ENCODE measurements around the gene KRTAP5-2.

The KRTAP5-2 gene

DNA sequence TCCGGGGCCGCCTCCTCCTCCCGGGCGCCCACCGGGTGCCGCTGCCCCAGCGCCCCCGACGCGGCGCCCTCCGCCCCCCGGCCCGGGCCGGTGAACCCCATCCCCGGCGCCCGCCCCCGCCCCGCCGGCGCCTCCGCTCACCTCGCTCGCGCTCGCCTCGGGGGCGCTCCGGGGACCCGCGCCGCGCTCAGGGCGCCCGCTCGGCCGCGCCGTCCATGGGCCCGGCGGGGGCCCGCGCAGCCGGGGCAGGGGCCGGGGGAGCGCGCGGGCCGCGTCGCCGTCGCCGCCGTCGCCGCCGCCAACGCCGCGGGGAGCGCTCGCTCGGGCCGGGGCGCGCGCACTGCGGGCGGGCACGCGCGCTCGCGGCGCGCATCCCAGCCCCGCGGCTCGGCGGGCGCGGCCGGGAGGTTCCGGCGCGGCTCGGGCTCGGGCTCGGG lies 26.3 kb downstream of the KRTAP5-2 start:
- DNase-seq (ENCODE audit: low spot score), result no peak
- no peaks in the 10 kb centered on the region for H3K36me3 Mint-ChIP-seq (ENCODE audit: low read depth)
- no peak overlapping the region for H3K4me3 Mint-ChIP-seq

DNA sequence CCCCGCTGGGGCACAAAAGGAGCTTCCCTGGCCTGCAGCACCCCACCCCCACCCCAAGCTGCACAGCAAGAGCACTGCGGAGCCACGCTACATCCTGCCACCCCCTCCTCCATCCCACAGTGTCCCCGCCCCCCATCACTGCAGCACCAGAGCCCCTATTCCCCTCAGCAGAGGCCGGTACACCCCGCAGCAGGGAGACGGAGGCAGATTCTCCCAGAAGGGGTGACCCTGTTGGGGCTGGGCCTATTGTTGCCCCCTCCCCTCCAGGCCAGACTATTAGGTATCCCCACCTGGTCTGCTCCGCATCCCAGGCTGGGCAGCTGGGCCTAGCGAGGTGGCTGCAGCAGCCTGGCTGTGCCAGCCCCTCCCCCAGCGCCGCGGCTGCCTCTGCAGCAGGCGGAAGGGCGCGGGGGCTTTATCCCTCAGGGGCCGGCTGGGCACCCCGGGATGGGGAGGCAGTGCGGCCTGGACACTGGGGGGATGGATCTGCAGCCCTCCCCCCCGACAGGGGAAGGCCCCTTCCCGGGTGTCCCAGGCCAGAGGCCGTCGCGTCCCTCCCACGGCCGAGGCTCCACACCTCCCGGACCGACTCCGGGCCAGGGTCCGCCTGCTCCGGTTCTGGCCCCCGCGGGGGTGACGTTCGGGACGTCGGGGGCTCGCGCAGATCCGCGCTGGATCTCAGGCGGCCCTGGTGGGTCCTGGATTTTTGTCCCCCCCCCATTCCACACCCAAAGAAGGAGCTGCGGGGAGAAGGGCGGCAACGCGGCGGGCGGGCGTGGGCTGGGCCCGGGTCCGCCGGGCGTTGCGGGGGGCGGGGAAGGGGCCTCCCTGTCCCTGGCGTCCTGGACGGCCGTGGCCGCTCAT lies 27.0 kb downstream of the KRTAP5-2 start:
- Mint-ChIP-seq H3K4me1 (ENCODE audit: low read depth) (no peaks in the 10 kb centered on the region), H3K27ac (peak overlapping the region; percentile 10), H3K36me3 (ENCODE audit: low read depth) (no peaks in the 10 kb centered on the region), H3K27me3 (ENCODE audit: low read depth) (peaks cover 29% of the 10 kb centered on the region), H3K9me3 (no peaks in the 10 kb centered on the region), H3K4me3 (peak overlapping the region; percentile 51)
- no peak for DNase-seq (ENCODE audit: low spot score)

More for the DNA sequence above, 26.3 kb downstream of the KRTAP5-2 start:
- no peaks in the 10 kb centered on the region for H3K4me1 Mint-ChIP-seq (ENCODE audit: low read depth)
- H3K9me3 Mint-ChIP-seq, result no peaks in the 10 kb centered on the region
- no peak overlapping the region for H3K27ac Mint-ChIP-seq
- peaks cover 32% of the 10 kb centered on the region for H3K27me3 Mint-ChIP-seq (ENCODE audit: low read depth)

DNA sequence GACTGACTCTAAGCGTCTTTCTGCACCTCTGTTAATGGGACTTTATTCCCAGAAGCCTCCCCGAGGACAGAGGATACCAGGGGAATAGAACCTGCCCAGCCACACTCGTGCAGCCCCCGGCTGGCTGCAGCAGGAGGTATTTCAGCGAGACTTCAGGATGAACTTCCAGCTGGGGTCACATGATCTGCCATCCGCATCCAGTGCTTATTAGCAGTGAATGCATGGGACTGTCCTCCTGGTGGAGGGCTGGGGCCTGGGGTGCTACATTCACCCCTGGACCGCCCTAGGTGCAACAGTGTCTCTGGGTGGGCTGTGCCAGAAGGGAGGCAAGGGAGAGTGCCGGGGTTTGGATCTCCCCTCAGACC lies 27.6 kb downstream of the KRTAP5-2 start:
- Mint-ChIP-seq H3K4me1 (ENCODE audit: low read depth) (no peaks in the 10 kb centered on the region), H3K36me3 (ENCODE audit: low read depth) (no peaks in the 10 kb centered on the region), H3K4me3 (peak overlapping the region; percentile 51), H3K9me3 (no peaks in the 10 kb centered on the region), H3K27ac (peak overlapping the region; percentile 10), H3K27me3 (ENCODE audit: low read depth) (peaks cover 29% of the 10 kb centered on the region)
- DNase-seq (ENCODE audit: low spot score), result no peak

DNA sequence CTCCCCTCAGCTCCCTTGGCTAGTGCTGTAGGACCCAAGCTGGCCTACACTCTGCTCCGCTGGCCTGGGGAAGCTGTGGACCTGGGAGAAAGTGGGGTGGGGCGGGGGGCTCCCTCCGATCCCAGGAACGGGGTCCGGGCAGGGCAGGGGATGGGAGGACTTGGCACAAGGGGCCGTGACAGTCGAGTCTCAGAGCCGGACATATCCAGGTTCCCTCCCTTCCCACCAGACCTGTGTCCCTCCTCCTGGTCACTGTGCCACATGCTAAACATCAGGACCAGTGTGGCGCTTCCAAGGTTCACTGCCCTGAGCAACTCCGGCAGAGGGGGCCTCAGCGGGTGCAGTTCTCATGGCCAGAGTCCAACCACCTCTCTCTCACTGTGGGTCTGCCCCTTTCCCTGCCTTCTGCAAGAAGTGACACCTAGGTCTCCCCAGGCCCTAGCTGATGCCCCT lies 28.1 kb downstream of the KRTAP5-2 start:
- Mint-ChIP-seq H3K36me3 (ENCODE audit: low read depth) (no peaks in the 10 kb centered on the region), H3K9me3 (no peaks in the 10 kb centered on the region), H3K4me3 (peak overlapping the region; percentile 36), H3K27ac (no peak overlapping the region), H3K27me3 (ENCODE audit: low read depth) (peaks cover 24% of the 10 kb centered on the region), H3K4me1 (ENCODE audit: low read depth) (no peaks in the 10 kb centered on the region)
- no peak for DNase-seq (ENCODE audit: low spot score)

DNA sequence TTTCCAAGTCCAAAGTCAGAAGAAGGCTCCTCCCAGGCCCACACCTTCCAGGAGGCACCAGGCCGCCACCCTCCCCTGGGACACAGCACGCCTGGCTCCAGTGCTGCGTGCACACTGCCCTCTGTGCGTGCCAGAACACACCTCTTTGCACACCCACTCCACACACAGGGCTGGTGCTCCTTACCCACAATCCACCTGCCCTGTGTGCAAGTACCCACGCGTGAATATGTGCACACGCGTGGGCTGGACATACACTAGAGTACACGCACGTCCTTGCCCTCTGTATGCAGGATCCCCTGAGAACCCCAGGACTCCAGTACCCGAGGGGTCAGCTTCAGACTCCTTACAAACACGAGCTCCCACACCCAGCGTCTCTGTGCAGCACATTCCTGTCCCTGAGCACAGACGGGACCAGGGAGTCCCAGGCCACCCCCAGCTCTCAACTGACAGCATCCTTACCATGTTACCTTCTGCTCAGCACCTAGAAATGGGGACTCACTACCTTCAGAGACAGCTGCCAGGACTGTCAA lies 28.8 kb downstream of the KRTAP5-2 start:
- Mint-ChIP-seq H3K27ac (no peak overlapping the region), H3K4me1 (ENCODE audit: low read depth) (no peaks in the 10 kb centered on the region)
- no peak for DNase-seq (ENCODE audit: low spot score)

DNA sequence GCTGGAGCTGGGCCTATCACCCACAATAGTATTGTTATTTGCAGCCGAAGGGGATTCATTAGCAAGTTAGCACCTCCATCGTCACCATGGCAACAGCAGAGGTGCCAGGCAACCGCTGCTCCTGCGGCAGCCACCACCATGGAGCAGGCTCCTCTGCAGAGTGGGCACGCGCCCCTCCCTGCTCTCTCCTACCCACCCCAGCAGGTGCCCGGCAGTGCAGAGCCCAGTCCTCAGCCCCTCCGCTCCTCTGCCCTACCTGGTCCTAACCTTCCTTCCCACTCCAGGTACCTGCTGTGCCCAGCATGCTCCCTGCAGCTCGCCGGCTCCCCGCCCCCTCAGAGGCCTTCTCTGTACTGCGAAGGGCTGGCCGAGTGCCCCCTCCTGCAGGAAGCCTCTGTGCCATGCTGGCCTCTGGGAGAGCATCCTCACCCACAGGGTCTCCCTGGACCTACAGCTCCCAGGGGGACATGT lies 29.6 kb downstream of the KRTAP5-2 start:
- no peak for DNase-seq (ENCODE audit: low spot score)
- Mint-ChIP-seq H3K9me3 (no peaks in the 10 kb centered on the region), H3K36me3 (ENCODE audit: low read depth) (no peaks in the 10 kb centered on the region), H3K4me1 (ENCODE audit: low read depth) (no peaks in the 10 kb centered on the region), H3K27me3 (ENCODE audit: low read depth) (peaks cover 15% of the 10 kb centered on the region), H3K27ac (no peak overlapping the region), H3K4me3 (no peak overlapping the region)

More for the DNA sequence above, 28.8 kb downstream of the KRTAP5-2 start:
- no peaks in the 10 kb centered on the region for H3K36me3 Mint-ChIP-seq (ENCODE audit: low read depth)
- H3K9me3 Mint-ChIP-seq, result no peaks in the 10 kb centered on the region
- no peak overlapping the region for H3K4me3 Mint-ChIP-seq
- H3K27me3 Mint-ChIP-seq (ENCODE audit: low read depth), result peaks cover 22% of the 10 kb centered on the region

DNA sequence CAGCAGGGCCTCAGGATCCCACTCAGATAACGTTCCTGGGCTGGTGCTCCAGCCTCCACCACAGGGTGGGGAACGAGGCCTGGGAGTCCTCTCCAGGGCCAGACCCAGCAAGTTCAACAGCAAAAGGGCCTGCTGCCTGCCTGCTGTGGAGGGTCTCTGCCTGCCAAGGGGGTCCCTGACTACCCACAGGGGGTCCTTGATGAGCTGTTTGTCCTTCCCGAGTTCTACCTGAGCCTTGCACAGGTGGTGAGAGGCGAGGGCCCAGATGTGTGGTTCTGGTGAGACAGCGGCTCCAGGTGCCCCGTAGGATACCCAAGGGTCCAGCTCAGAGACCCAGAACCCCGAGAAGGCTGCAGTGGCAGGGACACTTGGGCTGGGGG lies 30.4 kb downstream of the KRTAP5-2 start:
- Mint-ChIP-seq H3K9me3 (no peaks in the 10 kb centered on the region), H3K36me3 (ENCODE audit: low read depth) (no peaks in the 10 kb centered on the region), H3K27ac (no peak overlapping the region), H3K4me3 (no peak overlapping the region), H3K27me3 (ENCODE audit: low read depth) (peaks cover 12% of the 10 kb centered on the region), H3K4me1 (ENCODE audit: low read depth) (no peaks in the 10 kb centered on the region)
- DNase-seq (ENCODE audit: low spot score), result no peak

DNA sequence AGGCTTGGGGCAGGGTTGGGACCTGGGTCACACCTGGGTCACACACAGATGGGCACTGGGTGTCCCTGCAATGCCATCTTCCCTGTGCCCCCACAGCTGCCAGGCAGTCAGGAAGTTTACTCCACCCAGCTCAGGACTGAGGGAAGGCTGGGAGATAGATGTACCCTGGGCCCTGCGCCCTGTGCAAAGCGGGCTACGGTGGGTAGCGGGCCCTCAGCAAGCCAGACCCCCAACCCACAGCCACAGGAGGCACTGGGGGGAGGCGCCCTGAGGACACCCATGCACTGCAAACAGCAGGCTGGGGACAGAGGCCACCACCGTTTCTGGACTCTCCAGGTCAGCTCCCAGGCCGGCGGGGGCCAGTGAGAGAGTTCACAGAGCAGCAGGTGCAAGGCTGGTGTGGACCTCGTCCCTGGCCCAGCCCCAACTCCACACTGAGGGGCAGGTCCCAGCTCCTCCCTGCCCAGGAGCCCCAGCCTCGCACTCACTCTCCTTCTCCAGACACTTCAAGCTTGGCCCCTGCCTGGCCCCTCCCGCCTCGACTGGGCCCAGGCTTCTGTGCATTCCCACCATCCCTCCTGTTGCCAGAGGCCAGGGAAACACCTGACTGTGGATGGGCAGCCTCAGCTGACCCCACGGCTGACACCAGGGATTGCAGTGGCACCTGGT lies 30.9 kb downstream of the KRTAP5-2 start:
- no peak for DNase-seq (ENCODE audit: low spot score)
- H3K27me3 Mint-ChIP-seq (ENCODE audit: low read depth), result peaks cover 12% of the 10 kb centered on the region
- H3K9me3 Mint-ChIP-seq, result no peaks in the 10 kb centered on the region
- H3K4me3 Mint-ChIP-seq, result no peak overlapping the region
- H3K27ac Mint-ChIP-seq, result no peak overlapping the region
- no peaks in the 10 kb centered on the region for H3K36me3 Mint-ChIP-seq (ENCODE audit: low read depth)
- no peaks in the 10 kb centered on the region for H3K4me1 Mint-ChIP-seq (ENCODE audit: low read depth)

DNA sequence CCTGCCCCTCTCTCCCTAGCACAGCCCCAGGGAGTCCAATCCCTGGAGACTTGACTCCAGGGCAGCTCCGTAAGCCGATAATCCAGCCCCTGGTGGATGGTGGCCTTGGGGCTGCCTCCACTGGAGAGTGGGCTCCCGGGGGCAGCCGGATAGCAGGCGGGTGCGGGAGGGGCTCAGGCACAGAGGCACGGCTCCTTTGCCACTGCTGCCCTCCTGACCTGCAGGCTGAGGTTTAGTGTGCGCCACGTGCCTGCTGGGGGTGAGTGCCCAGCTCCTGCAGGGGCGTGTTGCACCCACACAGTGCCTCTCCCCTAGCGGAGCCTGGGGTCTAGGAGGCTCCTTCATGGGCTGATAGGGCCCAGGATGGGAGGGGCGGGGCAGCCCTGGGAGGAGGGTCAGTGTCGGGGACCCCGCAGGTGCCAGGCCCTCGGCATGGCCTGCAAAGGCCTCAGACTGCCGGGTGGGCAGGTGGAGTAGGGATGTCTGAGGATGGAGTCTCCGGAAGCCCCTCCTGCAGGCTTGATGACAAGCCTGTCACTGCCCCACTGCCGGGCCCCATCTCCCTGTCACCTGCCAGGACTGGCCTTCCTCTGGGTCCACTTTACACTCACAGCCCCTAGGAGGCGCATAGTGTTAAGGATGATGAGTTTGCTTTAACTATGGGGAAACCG lies 31.6 kb downstream of the KRTAP5-2 start:
- no peaks in the 10 kb centered on the region for H3K4me1 Mint-ChIP-seq (ENCODE audit: low read depth)
- no peak overlapping the region for H3K27ac Mint-ChIP-seq
- H3K9me3 Mint-ChIP-seq, result no peaks in the 10 kb centered on the region

DNA sequence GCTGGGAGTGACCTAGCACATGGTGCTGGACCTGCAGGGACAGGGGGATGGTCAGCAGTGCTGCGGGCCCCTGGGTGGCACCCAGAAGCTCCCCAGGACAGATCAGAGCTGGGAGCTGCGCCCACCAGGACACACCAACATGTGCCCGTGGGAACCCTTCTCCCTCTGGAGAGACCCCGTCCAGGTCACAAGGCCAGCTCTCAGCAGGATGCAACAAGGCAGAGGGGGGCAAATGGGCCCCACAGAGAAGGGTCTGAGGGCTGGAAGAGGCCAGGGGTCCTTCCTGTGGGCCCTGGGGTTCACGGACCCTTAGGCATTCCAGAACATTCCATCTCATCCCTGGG lies 32.2 kb downstream of the KRTAP5-2 start:
- Mint-ChIP-seq H3K36me3 (ENCODE audit: low read depth) (no peaks in the 10 kb centered on the region), H3K4me3 (no peak overlapping the region), H3K4me1 (ENCODE audit: low read depth) (no peaks in the 10 kb centered on the region), H3K27me3 (ENCODE audit: low read depth) (peaks cover 11% of the 10 kb centered on the region), H3K9me3 (no peaks in the 10 kb centered on the region), H3K27ac (no peak overlapping the region)
- DNase-seq (ENCODE audit: low spot score), result no peak

More for the DNA sequence above, 31.6 kb downstream of the KRTAP5-2 start:
- H3K36me3 Mint-ChIP-seq (ENCODE audit: low read depth), result no peaks in the 10 kb centered on the region
- DNase-seq (ENCODE audit: low spot score), result no peak
- H3K4me3 Mint-ChIP-seq, result no peak overlapping the region
- peaks cover 12% of the 10 kb centered on the region for H3K27me3 Mint-ChIP-seq (ENCODE audit: low read depth)

DNA sequence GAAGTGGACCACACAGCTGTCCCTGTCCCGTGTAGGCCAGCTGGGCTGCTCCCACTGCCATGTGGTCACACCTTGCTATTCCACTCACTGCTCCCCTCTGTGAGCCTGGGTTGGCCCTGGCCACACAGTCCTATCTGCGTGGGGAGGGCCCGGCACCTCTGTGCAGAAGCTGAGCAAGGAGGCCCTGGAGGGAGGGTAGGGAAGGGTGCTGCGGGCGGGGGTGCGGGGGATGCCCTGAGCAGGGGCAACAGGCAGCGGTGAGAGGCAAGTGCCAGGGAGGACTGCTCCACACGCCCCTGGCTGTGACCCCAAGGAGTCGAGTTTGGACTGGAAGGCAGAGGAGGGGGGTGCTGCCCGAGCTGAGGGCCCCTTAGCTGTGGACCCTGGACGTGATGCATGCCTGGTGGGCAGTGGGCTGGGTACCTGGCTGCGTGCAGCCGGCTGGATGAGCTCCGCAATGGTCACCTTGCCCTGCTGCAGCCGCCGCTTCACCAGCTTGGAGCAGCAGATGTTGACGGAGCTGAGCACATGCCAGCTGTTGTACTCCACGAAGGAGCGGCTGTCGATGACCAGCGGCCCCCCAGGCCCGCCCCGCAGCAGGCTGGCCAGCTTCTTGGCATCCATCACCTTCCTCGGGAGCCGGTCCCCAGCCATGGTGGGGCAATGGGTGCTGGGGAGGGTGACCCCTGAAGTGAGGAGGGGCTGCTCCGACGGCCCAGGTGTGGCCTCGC lies 32.8 kb downstream of the KRTAP5-2 start:
- Mint-ChIP-seq H3K27ac (no peak overlapping the region), H3K4me3 (no peak overlapping the region)

DNA sequence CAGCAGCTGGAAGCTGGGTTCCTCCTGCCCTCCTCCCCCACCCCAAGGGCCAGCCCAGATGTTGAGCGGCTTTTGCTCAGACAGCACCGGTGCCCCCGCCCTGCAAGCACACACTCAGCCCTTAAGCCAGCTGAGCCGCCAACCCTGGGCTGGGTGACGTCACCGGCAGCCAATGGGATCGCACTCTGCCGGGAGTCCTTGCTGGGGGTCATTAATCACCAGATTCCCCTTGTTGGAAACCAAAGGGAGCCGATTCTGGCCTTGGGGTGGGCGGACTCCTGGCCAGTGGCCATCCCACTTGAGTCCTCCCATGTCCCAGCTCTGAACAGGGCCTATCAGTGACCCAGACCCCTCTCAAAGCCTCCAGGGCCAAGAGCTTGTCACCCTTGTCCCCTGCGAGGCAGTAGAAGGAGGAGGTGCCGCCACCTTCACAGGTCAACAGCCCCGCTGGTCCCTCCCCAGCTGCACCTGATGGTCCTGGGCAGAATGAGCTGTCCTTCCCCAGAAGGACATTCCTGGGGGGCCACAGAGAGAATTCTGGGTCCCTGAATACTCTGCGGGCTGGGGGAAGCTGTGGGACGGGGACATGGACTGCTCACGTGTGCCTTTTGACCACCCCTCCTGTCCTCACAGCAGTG lies 33.4 kb downstream of the KRTAP5-2 start:
- no peaks in the 10 kb centered on the region for H3K4me1 Mint-ChIP-seq (ENCODE audit: low read depth)
- no peak for DNase-seq (ENCODE audit: low spot score)
- no peak overlapping the region for H3K27ac Mint-ChIP-seq
- no peaks in the 10 kb centered on the region for H3K9me3 Mint-ChIP-seq
- no peaks in the 10 kb centered on the region for H3K36me3 Mint-ChIP-seq (ENCODE audit: low read depth)
- no peak overlapping the region for H3K4me3 Mint-ChIP-seq
- no peaks in the 10 kb centered on the region for H3K27me3 Mint-ChIP-seq (ENCODE audit: low read depth)

More for the DNA sequence above, 32.8 kb downstream of the KRTAP5-2 start:
- H3K9me3 Mint-ChIP-seq, result no peaks in the 10 kb centered on the region
- H3K27me3 Mint-ChIP-seq (ENCODE audit: low read depth), result peaks cover 6% of the 10 kb centered on the region
- no peaks in the 10 kb centered on the region for H3K4me1 Mint-ChIP-seq (ENCODE audit: low read depth)
- no peak for DNase-seq (ENCODE audit: low spot score)
- H3K36me3 Mint-ChIP-seq (ENCODE audit: low read depth), result no peaks in the 10 kb centered on the region

Data from T-helper 2 cell treated with Interferon-gamma antibody and Interleukin-4, amounts not matched to agents 5 μg/mL and 100 μg/mL, for 36 hours (primary cell).